BJ (cell line): ENCODE data around the gene DDO. TPM values are rescaled to one million over a fixed set of nuclear protein-coding genes. Genes with fewer than 3 reads are reported as not detected.

Experiments
- CTCF ChIA-PET: fragments of 350-600 bp; formaldehyde crosslinking; extraction: SDS; loops from one replicate; lab custom pipeline; 2021; ENCODE audit warnings: antibody characterized with exemption, inconsistent platforms; lab: Yijun Ruan, JAX
- POLR2A ChIA-PET: fragments of 300-600 bp; sonication (Branson Sonifier 250); formaldehyde crosslinking; extraction: SDS; loops from one replicate; lab custom pipeline; 2021; ENCODE audit warnings: antibody characterized with exemption; lab: Charles Lee
- DNase-seq: peaks from one replicate; pipeline ENCODE4 v3.0.0-alpha.2; 2011; ENCODE audit warnings: low read depth
- H3K27me3 ChIP-seq: 2 replicates; pipeline ENCODE4 v1.6.0; 2011; ENCODE audit warnings: low read length; ENCODE audit not compliant: control insufficient read depth, insufficient read depth
- H3K36me3 ChIP-seq: 2 replicates; pipeline ENCODE4 v1.5.1; 2011; ENCODE audit warnings: low read length; ENCODE audit not compliant: control insufficient read depth, insufficient read depth
- H3K4me3 ChIP-seq: 2 replicates; pipeline ENCODE4 v1.5.1; 2011; ENCODE audit warnings: low read depth, mild to moderate bottlenecking, control low read depth, low read length
- polyA minus RNA-seq: library from RNA; depleted of rRNA, polyadenylated mRNA; stranded (reverse); fragments of >200 nt; gene quantifications from 2 replicates; pipeline ENCODE4 v1.2.3, GENCODE V29; 2011; rRNA and poly(A)+ RNA removed
- polyA plus RNA-seq: library from polyadenylated mRNA; depleted of rRNA; stranded (reverse); fragments of >200 nt; gene quantifications from 2 replicates; pipeline ENCODE4 v1.2.3, GENCODE V29; 2011; rRNA removed
- TF ChIP-seq, protein P1 (sequence below): IDR thresholded peaks from 2 replicates; pipeline ENCODE4 v1.5.1; 2011; ENCODE audit warnings: low read depth, mild to moderate bottlenecking, control low read depth, inconsistent platforms, low read length, moderate library complexity; ENCODE audit not compliant: insufficient read depth

DDO gene, protein sequence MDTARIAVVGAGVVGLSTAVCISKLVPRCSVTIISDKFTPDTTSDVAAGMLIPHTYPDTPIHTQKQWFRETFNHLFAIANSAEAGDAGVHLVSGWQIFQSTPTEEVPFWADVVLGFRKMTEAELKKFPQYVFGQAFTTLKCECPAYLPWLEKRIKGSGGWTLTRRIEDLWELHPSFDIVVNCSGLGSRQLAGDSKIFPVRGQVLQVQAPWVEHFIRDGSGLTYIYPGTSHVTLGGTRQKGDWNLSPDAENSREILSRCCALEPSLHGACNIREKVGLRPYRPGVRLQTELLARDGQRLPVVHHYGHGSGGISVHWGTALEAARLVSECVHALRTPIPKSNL
- polyA plus RNA-seq (0.16 and 0.20 TPM in 2 replicates), polyA minus RNA-seq (0.19 TPM in 1 of 2 replicates, not detected in the other)

DNA sequence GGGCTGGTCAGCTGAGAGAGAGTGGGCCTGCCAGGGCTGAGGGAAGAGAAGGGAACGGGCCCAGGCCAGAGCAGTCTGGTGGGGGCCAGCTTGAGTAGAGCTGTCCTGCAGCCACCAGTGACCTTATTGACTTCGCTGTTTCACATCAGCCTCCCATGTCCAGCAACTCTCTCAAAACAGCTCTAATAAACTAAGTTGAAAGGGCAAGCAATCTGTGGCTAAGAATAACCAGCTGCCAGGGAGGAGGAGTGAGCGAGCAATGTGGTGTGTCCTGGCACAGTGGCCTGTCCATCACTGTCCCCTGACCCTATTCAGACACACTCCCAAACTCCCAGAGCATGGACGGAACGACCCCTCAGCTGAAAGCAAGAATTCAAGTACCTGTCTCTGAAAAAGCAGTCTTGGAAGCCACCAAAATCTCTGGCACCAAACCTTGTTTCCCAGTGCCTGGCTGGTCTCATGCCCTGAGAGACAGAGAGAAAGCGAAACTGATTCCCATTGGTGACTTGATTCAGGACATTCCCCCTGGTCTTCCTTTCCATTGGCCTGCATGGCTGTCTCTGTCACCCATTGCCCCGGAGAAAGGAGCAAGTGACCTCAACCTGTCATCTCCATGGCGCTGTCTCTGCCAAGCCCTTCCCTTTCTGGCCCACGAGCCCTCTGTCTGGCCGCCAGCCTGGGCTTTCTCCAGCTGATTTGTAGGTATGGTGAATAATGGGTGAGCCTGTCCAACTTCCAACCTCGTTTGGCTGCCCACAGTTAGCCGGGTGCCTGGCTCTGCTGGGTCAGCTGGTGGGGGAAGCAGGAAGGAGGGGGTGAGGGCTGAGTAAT is at the start of gene DDO:
Gene DDO, minus strand, starts transcription at position 490 of the 831 bp plus-strand sequence. CDS start 2,113 bp downstream, outside the sequence.
- ChIA-PET POLR2A (no interaction called here), CTCF (interaction anchor here (1.0 kb wide), 1 partner anchor 10 kb away, joined by 5 read pairs; no protein-coding TSS in a partner anchor)
- H3K36me3 ChIP-seq = no peaks in the 10 kb centered on the region
- no peak for DNase-seq
- TF ChIP-seq, protein P1, sequence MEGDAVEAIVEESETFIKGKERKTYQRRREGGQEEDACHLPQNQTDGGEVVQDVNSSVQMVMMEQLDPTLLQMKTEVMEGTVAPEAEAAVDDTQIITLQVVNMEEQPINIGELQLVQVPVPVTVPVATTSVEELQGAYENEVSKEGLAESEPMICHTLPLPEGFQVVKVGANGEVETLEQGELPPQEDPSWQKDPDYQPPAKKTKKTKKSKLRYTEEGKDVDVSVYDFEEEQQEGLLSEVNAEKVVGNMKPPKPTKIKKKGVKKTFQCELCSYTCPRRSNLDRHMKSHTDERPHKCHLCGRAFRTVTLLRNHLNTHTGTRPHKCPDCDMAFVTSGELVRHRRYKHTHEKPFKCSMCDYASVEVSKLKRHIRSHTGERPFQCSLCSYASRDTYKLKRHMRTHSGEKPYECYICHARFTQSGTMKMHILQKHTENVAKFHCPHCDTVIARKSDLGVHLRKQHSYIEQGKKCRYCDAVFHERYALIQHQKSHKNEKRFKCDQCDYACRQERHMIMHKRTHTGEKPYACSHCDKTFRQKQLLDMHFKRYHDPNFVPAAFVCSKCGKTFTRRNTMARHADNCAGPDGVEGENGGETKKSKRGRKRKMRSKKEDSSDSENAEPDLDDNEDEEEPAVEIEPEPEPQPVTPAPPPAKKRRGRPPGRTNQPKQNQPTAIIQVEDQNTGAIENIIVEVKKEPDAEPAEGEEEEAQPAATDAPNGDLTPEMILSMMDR = no peak
- no peak within 1 kb of the TSS for H3K4me3 ChIP-seq
- no peaks in the 10 kb centered on the region; the same call in 1 of the 2 replicates for H3K27me3 ChIP-seq

DNA sequence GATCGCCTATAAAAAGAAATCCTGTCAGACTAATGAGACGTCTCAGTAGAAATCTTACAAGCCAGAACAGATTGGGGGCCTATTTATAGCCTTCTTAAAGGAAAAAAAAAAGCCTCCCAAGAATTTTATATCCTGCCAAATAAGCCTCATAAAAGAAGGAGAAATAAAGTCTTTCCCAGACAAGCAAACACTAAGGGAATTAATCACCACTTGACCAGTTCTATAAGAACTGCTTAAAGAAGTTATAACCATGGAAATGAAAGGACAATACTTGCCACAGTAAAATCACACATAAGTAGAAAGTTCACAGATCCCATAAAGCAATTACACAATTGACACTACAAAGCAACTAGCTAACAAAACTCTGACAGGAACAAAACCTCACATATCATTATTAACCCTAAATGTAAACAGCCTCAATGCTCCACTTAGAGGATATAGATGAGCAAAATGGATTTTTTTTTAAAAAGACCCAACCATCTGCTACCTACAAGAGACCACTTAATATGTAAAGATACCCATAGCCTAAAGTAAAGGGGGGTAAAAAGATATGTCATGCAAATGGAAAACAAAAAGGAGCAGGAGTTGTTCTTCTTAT is 47.6 kb upstream of the DDO start:
- Histone ChIP-seq H3K27me3 (peaks cover 3% of the 10 kb centered on the region; the same call in 1 of the 2 replicates), H3K4me3 (no peak overlapping the region), H3K36me3 (no peaks in the 10 kb centered on the region)
- ChIA-PET POLR2A (no interaction called here), CTCF (no interaction called here)
- TF ChIP-seq, protein P1 = no peak
- no peak for DNase-seq

DNA sequence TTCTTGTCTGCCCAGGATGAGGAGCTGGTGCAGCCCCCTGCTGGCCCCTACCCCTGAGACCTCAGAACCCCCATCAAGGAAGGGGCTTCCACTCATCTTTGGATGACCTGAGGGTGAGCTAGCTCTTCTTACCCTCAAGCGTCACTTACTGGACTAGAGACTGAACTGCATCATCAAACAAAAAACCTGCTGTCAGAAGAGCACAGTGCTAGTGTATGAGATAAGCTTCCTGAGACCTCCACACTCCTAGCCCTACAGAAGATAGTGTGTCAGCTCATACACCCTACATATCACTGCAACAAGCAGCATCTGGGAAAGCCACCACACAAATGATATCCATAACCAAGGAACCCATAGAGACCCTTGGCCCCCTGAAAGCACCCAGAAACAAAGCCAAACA is 46.0 kb upstream of the DDO start:
- CTCF ChIA-PET = no interaction called here

DNA sequence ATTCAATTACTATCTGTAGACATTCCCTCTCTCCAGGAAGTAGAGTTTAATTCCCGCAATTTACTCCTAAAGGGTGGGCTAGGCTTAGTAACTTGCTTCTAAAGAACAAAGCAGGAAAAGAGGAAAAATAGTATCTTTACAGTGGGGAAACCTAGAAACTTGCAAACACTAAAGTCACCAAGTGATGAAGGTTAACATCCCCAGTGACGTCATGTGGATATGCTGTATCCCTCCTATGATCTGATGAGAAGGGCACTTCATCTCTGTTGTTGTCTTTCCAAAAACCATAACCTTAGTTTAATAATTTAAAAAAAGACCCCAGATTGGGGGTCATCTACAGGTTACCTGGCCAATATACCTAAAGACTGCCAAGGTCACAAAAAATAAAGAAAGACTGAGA is 43.8 kb upstream of the DDO start:
- Histone ChIP-seq H3K36me3 (no peaks in the 10 kb centered on the region), H3K27me3 (peaks cover 1% of the 10 kb centered on the region; the same call in 1 of the 2 replicates), H3K4me3 (no peak overlapping the region)
- ChIA-PET POLR2A (no interaction called here), CTCF (interaction anchor here (0.9 kb wide), 1 partner anchor 17 kb away, joined by 3 read pairs; no protein-coding TSS in a partner anchor)
- DNase-seq = no peak
- TF ChIP-seq, protein P1 = no peak

More for the DNA sequence above, 46.0 kb upstream of the DDO start:
- no peak overlapping the region for H3K4me3 ChIP-seq
- TF ChIP-seq, protein P1 = no peak
- peaks cover 1% of the 10 kb centered on the region; the same call in 1 of the 2 replicates for H3K27me3 ChIP-seq
- DNase-seq = no peak
- H3K36me3 ChIP-seq = no peaks in the 10 kb centered on the region
- POLR2A ChIA-PET = no interaction called here
